22Rv1 (cell line): ENCODE data around the gene GTF3C4.

Experiments used
- CTCF ChIP-seq: fragments of 450-650 bp; IDR thresholded peaks from 2 replicates; pipeline ENCODE4 v1.5.1; 2017; ENCODE audit warnings: mild to moderate bottlenecking
- ZFX ChIP-seq: fragments of 450-650 bp; IDR thresholded peaks from 2 replicates; pipeline ENCODE4 v1.6.1; 2017; ENCODE audit warnings: antibody characterized with exemption, borderline replicate concordance

- TF ChIP-seq ZFX (no peak), CTCF (peak; percentile 22; the same call in 1 of the 2 replicates)
Observed at GRCh38 chr9:132694144-132694543, 23.9 kb downstream of the GTF3C4 start.
